GM12878 (cell line): ENCODE data around the gene PIGL. TPM values are rescaled to one million over a fixed set of nuclear protein-coding genes. Genes with fewer than 3 reads are reported as not detected.

Experiments used
- ATAC-seq: fragments of 200-7000 bp; cut with Tn5 transposase; 3 replicates; pipeline ENCODE4 v1.9.1; 2020; ENCODE audit warnings: mild to moderate bottlenecking, moderate library complexity
- BruUV-seq: library from RNA; stranded (reverse); fragments of 400-500 nt; replicated peaks from 2 replicates; lab custom pipeline; 2021; lab: Mats Ljungman, UMichigan
- CTCF ChIA-PET: fragments of 300-600 bp; sonication (Branson Sonifier 250); formaldehyde crosslinking; extraction: SDS; loops from one replicate; lab custom pipeline; 2021; ENCODE audit warnings: inconsistent platforms; lab: Yijun Ruan, JAX
- POLR2A ChIA-PET: fragments of 350-600 bp; formaldehyde crosslinking; extraction: SDS; loops from one replicate; lab custom pipeline; 2021; ENCODE audit warnings: inconsistent platforms; lab: Charles Lee
- RAD21 ChIA-PET: fragments of 300-600 bp; sonication (Branson Sonifier 250); formaldehyde crosslinking; loops from one replicate; lab custom pipeline; 2023; ENCODE audit warnings: antibody characterized with exemption; ENCODE audit not compliant: unreplicated experiment; lab: Charles Lee
- SMC1A ChIA-PET: fragments of 300-600 bp; sonication (Branson Sonifier 250); formaldehyde crosslinking; loops from one replicate; lab custom pipeline; 2023; ENCODE audit not compliant: unreplicated experiment, uncharacterized antibody; lab: Charles Lee
- DNase-seq: peaks from one replicate; pipeline ENCODE4 v3.0.0-alpha.2; 2011; ENCODE audit warnings: low read depth, low spot score
- FAIRE-seq: peaks from 3 replicates; lab custom pipeline; 2011; peaks lifted over from hg19 to GRCh38; lab: Jason Lieb, UNC
- H2AFZ ChIP-seq: 2 replicates; pipeline ENCODE4 v1.6.0; 2011; ENCODE audit warnings: low read depth, low read length, control low read depth; ENCODE audit not compliant: control insufficient read depth
- H3K27ac ChIP-seq: 2 replicates; pipeline ENCODE4 v1.5.1; 2011; ENCODE audit warnings: control low read depth; ENCODE audit not compliant: control insufficient read depth, insufficient read depth
- H3K27me3 ChIP-seq, 2 experiments: replicated peaks in 1 of 2; 2 replicates each; pipeline versions ENCODE4 v1.6.0 to v1.6.1; 2011; ENCODE audit warnings: low read length in 1 of 2; ENCODE audit not compliant: control insufficient read depth in 2 of 2, insufficient read depth in 2 of 2
- H3K36me3 ChIP-seq, 2 experiments: 2 replicates each; pipeline ENCODE4 v1.5.1; 2011; ENCODE audit warnings: low read length in 1 of 2; ENCODE audit not compliant: control insufficient read depth in 2 of 2, insufficient read depth in 2 of 2
- H3K4me1 ChIP-seq: 2 replicates; pipeline ENCODE4 v1.6.1; 2011; ENCODE audit warnings: mild to moderate bottlenecking, low read length, moderate library complexity, mixed read lengths; ENCODE audit not compliant: control insufficient read depth, insufficient read depth
- H3K4me2 ChIP-seq: 2 replicates; pipeline ENCODE4 v1.6.0; 2011; ENCODE audit warnings: control low read depth; ENCODE audit not compliant: control insufficient read depth, insufficient read depth
- H3K4me3 ChIP-seq: fragments of 200-600 bp; sonication (generic); 2 replicates; pipeline ENCODE4 v1.5.1; 2016
- H3K79me2 ChIP-seq: 2 replicates; pipeline ENCODE4 v1.6.0; 2011; ENCODE audit warnings: low read length; ENCODE audit not compliant: control insufficient read depth, insufficient read depth
- H3K9ac ChIP-seq: 2 replicates; pipeline ENCODE4 v1.8.0; 2011; ENCODE audit warnings: low read length, control low read depth, mixed read lengths; ENCODE audit not compliant: control insufficient read depth, insufficient read depth
- H3K9me3 ChIP-seq: replicated peaks from 3 replicates; pipeline ENCODE4 v1.5.1; 2011; ENCODE audit warnings: mild to moderate bottlenecking, low read length; ENCODE audit not compliant: control insufficient read depth, insufficient read depth
- H4K20me1 ChIP-seq: 2 replicates; pipeline ENCODE4 v1.6.0; 2011; ENCODE audit not compliant: control insufficient read depth, insufficient read depth
- FOXM1 ChIP-seq: IDR thresholded peaks from 2 replicates; pipeline ENCODE4 v1.6.1; 2012; ENCODE audit warnings: low read depth, mild to moderate bottlenecking, inconsistent platforms, low read length, moderate library complexity
- IRF4 ChIP-seq: IDR thresholded peaks from 2 replicates; pipeline ENCODE4 v1.6.1; 2011; ENCODE audit warnings: low read depth, low read length
- MTA3 ChIP-seq: IDR thresholded peaks from 2 replicates; pipeline ENCODE4 v1.6.1; 2012; ENCODE audit warnings: low read length, inconsistent platforms, borderline replicate concordance
- NR2C2 ChIP-seq: IDR thresholded peaks from 2 replicates; pipeline ENCODE4 v1.6.1; 2011; ENCODE audit warnings: borderline replicate concordance, low read depth; ENCODE audit not compliant: control insufficient read depth, insufficient read length
- POU2F2 ChIP-seq: IDR thresholded peaks from 3 replicates; pipeline ENCODE4 v1.6.1; 2011; ENCODE audit warnings: low read depth, mild to moderate bottlenecking, low read length, borderline replicate concordance
- RAD21 ChIP-seq: IDR thresholded peaks from 2 replicates; pipeline ENCODE4 v1.6.1; 2011; ENCODE audit warnings: mild to moderate bottlenecking, low read depth, low read length, moderate library complexity; ENCODE audit not compliant: insufficient read depth
- RB1 ChIP-seq: fragments of 450-650 bp; formaldehyde crosslinking; IDR thresholded peaks from 2 replicates; pipeline ENCODE4 v1.6.1; 2017; ENCODE audit warnings: mild to moderate bottlenecking, borderline replicate concordance
- RELA ChIP-seq: fragments of 450-650 bp; IDR thresholded peaks from 2 replicates; pipeline ENCODE4 v1.8.0; 2014; ENCODE audit warnings: borderline replicate concordance; ENCODE audit not compliant: partially characterized antibody
- RUNX3 ChIP-seq: IDR thresholded peaks from 2 replicates; pipeline ENCODE4 v1.6.1; 2012; ENCODE audit warnings: low read length, inconsistent platforms
- SMARCA5 ChIP-seq: fragments of 450-650 bp; IDR thresholded peaks from 2 replicates; pipeline ENCODE4 v1.6.1; 2017; ENCODE audit warnings: mild to moderate bottlenecking
- SMC3 ChIP-seq: IDR thresholded peaks from 2 replicates; pipeline ENCODE4 v1.6.1; 2011; ENCODE audit warnings: low read length, improper control_type of control experiment, borderline replicate concordance
- YY1 ChIP-seq: IDR thresholded peaks from 2 replicates; pipeline ENCODE4 v1.6.1; 2011; ENCODE audit warnings: low read depth, mild to moderate bottlenecking, low read length
- ZNF24 ChIP-seq: fragments of 450-650 bp; IDR thresholded peaks from 2 replicates; pipeline ENCODE4 v1.6.1; 2017; ENCODE audit warnings: antibody characterized with exemption, mild to moderate bottlenecking
- WGBS: methylation state at CpG from one replicate; pipeline ENCODE4 v1.1.6; 2016; ENCODE audit warnings: low lambda C conversion rate; ENCODE audit not compliant: insufficient replicate concordance, insufficient coverage; ENCODE audit errors: missing lambda C conversion rate; 5-methylcytosine and 5-hydroxymethylcytosine counted together
- in situ Hi-C: fragments of 300-500 bp; cut with MboI; formaldehyde crosslinking; loops from 9 replicates; pipeline ENCODE4 v1.14.3; 2018; ENCODE audit warnings: mixed read lengths
- intact Hi-C: fragments of 100-400 bp; cut with micrococcal nuclease; formaldehyde crosslinking; loops from one replicate; pipeline ENCODE4 v1.14.2; 2022; ENCODE audit not compliant: unreplicated experiment
- polyA plus RNA-seq, 11 experiments: library from polyadenylated mRNA; depleted of rRNA in 4 of 11; unstranded in 6 of 11; stranded (reverse) in 5 of 11; fragments of >200 nt; fragmentation: Nextera tagmentation in 4 of 11; fragmentation: Illumina TruSeq in 1 of 11; extraction: Ambion mirVana in 4 of 11; extraction: Trizol in 1 of 11; gene quantifications; 1 replicate in 1 of 11; 2 replicates in 10 of 11; pipeline versions ENCODE4 v1.2.1 to v1.2.3, GENCODE V29; 2011 to 2016; ENCODE audit warnings: inconsistent platforms in 2 of 11, missing spikeins in 2 of 11, low read depth in 1 of 11
- total RNA-seq, 4 experiments: library from RNA; depleted of rRNA in 3 of 4; stranded (reverse); fragments of >200 nt in 3 of 4; fragmentation: Illumina TruSeq in 1 of 4; extraction: Trizol in 1 of 4; gene quantifications; 2 replicates each; pipeline versions ENCODE4 v1.2.1 to v1.2.3, GENCODE V29; 2013 to 2021
- TF ChIP-seq, protein P1 (sequence below), 3 experiments: IDR thresholded peaks in 2 of 3; conservative IDR thresholded peaks in 1 of 3; 2 replicates each; pipeline ENCODE4 v1.5.1; 2011; ENCODE audit warnings: low read depth in 3 of 3, low read length in 3 of 3, mild to moderate bottlenecking in 3 of 3, control low read depth in 2 of 3, moderate library complexity in 2 of 3, inconsistent platforms in 1 of 3, mixed read lengths in 1 of 3; ENCODE audit not compliant: control insufficient read depth in 2 of 3, insufficient read depth in 1 of 3; ENCODE audit errors: extremely low read depth in 1 of 3
- TF ChIP-seq, protein P2 (sequence below): fragments of 450-650 bp; IDR thresholded peaks from 2 replicates; pipeline ENCODE4 v1.6.1; 2014; ENCODE audit warnings: mild to moderate bottlenecking

Gene PIGL
- total and polyA plus RNA-seq, 10 of the 15 experiments (the other 5 are each of a cell fraction or from before 2014, with no cell fraction given) = 25.9 to 52.5 (median 30.2) TPM

DNA sequence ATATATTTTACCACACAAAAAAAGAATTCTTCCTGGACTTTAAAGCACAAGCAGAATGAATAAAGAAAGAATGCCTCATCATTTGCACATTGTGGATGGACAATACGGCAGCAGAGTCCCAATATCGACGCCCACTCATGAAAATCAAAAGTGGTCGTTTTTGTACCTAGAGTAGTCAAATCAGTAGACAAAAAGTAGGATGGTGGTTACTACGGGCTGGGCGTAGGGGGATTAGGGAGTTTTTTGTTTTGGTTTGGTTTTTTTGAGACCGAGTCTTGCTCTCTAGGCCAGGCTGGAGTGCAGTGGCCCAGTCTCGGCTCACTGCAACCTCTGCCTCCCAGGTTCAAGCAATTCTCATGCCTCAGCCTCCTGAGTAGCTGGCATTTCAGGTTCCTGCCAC, 144.9 kb downstream of the PIGL start (continued):
- no peak for TF ChIP-seq MTA3

DNA sequence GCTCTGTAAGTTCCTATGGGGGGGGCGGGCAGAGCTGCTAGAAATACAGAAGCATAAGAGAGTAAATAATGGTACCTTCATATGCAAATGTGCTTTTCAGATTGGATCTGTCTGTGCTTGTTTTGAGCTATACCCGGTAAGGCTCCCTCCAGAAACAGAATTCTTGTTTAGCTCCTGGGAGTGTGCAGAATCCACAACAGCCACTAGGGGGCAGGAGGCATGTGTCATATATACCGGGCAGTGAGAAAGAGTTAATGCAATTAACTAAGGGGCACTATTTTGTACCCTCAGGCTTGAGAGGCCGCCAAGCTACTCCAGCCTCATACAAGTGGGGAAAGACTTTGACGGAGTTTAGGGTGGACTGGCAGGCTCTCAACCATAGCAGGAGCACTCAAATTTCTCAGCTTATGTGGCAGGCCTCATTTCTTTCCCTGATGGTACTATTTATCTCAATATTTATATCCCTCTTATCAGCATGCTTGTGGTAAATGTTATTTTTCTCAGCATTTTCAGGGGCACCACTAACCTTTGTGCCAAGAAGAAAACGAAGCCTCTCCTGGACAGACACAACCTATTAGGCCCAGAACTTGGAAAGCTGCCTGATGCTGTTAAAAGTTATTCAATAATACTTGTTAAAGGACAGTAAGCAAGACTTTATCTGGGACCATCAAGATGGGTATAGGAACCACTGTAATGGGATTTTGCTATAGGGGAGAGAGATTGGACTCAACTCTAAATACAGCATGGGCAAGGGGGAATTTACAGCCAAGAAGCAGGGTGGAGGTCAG, 146.9 kb downstream of the PIGL start:
- Histone ChIP-seq H3K36me3 (no peaks in the 10 kb centered on the region), H3K27me3 (no peaks in the 10 kb centered on the region), H2AFZ (peak overlapping the region; percentile 59), H3K79me2 (no peaks in the 10 kb centered on the region), H4K20me1 (no peaks in the 10 kb centered on the region), H3K27ac (no peak overlapping the region), H3K9me3 (no peaks in the 10 kb centered on the region), H3K4me3 (no peak overlapping the region), H3K4me1 (peaks cover 3% of the 10 kb centered on the region; the same call in 1 of the 2 replicates), H3K4me2 (no peak overlapping the region), H3K9ac (no peak overlapping the region)
- SMC1A ChIA-PET = interaction anchor here (0.6 to 4.9 kb wide), 41 partner anchors 9 to 262 kb away, joined by 3 to 103 read pairs (median 5); partner anchors contain the start of genes CENPV, TRPV2 and UBB
- peak; percentile 99 for ATAC-seq
- intact Hi-C loops (loop anchor here (1.0 to 5.0 kb wide), 3 partner anchors 51 to 223 kb away; partner anchors contain the start of gene TRPV2), in situ Hi-C loops (loop anchor here (5.0 kb wide), 1 partner anchor 158 kb away; no protein-coding TSS in a partner anchor)
- 5% methylated on average over 6 of the region's 6 CpGs for WGBS
- peak; percentile 61 for DNase-seq
- RAD21 ChIA-PET = interaction anchor here (0.5 to 7.1 kb wide), 29 partner anchors 9 to 226 kb away, joined by 3 to 86 read pairs (median 5); partner anchors contain the start of genes CENPV, TRPV2 and UBB
- peak; percentile 66 for FAIRE-seq
- TF ChIP-seq RUNX3 (peak; percentile 37; the same call in 1 of the 2 replicates), ZNF24 (peak; percentile 87), IRF4 (peak; percentile 76), POU2F2 (0 out of 3 replicates have a peak, but pooled peaks have one; percentile 27), YY1 (peak; percentile 72), RB1 (peak; percentile 77; the same call in 1 of the 2 replicates), RAD21 (peak; percentile 93), SMARCA5 (peak; percentile 44; the same call in 1 of the 2 replicates), RELA (peak; percentile 13), FOXM1 (no peak), SMC3 (peak; percentile 92), NR2C2 (no peak)
- TF ChIP-seq, protein P1, sequence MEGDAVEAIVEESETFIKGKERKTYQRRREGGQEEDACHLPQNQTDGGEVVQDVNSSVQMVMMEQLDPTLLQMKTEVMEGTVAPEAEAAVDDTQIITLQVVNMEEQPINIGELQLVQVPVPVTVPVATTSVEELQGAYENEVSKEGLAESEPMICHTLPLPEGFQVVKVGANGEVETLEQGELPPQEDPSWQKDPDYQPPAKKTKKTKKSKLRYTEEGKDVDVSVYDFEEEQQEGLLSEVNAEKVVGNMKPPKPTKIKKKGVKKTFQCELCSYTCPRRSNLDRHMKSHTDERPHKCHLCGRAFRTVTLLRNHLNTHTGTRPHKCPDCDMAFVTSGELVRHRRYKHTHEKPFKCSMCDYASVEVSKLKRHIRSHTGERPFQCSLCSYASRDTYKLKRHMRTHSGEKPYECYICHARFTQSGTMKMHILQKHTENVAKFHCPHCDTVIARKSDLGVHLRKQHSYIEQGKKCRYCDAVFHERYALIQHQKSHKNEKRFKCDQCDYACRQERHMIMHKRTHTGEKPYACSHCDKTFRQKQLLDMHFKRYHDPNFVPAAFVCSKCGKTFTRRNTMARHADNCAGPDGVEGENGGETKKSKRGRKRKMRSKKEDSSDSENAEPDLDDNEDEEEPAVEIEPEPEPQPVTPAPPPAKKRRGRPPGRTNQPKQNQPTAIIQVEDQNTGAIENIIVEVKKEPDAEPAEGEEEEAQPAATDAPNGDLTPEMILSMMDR (IDR thresholded peaks at IDR 0.05 in 2 of 3, conservative IDR thresholded peaks at IDR 0.05 in 1 of 3; ENCODE audit: control insufficient read depth in 2 of 3, extremely low read depth in 1 of 3, insufficient read depth in 1 of 3, low read depth in 3 of 3, low read length in 3 of 3) = peak; percentile 89 to 96 (median 95)
- TF ChIP-seq, protein P2, sequence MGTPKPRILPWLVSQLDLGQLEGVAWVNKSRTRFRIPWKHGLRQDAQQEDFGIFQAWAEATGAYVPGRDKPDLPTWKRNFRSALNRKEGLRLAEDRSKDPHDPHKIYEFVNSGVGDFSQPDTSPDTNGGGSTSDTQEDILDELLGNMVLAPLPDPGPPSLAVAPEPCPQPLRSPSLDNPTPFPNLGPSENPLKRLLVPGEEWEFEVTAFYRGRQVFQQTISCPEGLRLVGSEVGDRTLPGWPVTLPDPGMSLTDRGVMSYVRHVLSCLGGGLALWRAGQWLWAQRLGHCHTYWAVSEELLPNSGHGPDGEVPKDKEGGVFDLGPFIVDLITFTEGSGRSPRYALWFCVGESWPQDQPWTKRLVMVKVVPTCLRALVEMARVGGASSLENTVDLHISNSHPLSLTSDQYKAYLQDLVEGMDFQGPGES = no peak
- BruUV-seq = no TSS peak
- CTCF ChIA-PET = interaction anchor here (0.5 to 6.2 kb wide), 67 partner anchors 12 to 467 kb away, joined by 3 to 152 read pairs (median 5); partner anchors contain the start of genes CENPV, NCOR1, PIGL and TRPV2
- POLR2A ChIA-PET = interaction anchor here (0.7 to 2.4 kb wide), 5 partner anchors 11 to 164 kb away, joined by 3 to 20 read pairs (median 5); partner anchors contain the start of genes CENPV, TRPV2 and UBB
